HS-27A (cell line): ENCODE data around the gene GPR35.
"Not testable (repeated sequence)": the region's sequence is repeated elsewhere in the genome, so short reads cannot be mapped to it uniquely, and the experiment has no call there.

ENCODE experiments used
- DNase-seq: peaks from one replicate; pipeline ENCODE4 v3.0.0-alpha.2; 2012; ENCODE audit warnings: low read depth, missing footprints

Gene GPR35

DNA sequence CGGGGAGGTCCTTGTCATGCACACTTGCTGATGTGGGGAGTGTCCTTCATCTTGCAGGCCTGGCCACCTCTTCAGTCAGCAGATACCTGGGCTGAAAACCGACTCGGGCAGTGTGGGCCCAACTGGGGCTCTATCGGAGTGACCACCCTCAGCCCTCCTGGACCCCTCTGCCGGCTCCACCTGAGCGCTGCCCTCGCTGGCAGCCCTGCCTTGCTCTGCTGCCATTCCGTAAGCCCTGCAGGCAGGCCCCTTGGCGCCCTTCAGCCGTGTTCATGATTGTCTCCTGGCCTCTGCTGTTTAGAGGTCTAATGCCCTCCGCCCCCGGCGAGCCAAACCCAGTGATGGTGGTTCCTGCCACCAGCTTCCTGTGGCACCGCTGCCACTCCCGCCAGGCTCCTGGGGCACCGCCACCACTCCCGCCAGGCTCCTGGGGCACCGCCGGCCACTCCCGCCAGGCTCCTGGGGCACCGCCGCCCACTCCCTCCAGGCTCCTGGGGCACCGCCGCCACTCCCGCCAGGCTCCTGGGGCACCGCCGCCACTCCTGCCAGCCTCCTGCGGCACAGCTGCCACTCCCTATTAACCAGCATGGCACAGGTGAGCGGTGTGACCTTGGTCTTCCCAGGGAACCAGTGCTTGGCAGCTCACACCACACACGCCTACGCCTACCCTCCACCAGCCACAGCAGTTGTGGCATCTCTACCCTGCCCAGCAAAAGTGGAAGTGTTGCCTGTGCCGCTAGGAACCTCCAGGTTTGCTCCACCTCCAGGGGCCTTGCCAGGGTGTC is 22.8 kb upstream of the GPR35 start:
- no peak for DNase-seq

DNA sequence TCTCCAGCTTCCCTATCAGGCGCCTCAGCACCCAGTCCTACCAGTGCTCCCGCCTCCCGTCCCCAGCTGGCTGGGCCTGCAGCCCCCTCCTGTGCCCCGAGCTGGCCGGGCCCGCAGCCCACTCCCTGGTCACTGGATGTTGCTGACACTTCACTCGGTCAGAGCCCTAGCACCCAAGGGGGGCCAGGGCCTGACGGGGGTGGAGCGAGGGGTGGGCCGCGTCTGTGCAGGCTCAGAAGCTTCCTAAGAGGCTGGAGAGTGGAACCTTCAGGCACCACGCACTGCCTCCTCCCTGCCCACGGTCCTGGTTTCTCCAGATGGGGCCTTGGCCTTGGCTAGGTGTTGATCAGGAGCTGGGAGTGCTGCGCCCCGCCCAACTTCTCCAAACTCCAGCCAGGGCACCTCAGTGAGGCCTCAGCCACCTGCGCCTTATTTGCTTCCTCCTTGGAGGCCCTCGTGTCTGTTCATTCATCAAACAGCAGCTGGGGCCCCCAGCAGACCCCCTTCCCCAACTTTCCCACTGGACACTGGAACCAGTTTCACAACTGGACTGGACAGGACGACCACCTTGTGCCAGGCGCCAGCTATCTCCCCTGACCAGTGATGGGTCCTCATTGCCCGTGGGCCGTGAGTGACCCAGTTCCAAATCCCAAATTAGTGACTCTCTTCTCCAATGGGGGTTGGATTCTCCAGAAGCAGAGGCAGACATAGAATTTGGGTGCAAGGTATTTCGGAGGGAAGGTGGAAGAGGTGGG is 22.0 kb upstream of the GPR35 start:
- no peak for DNase-seq

DNA sequence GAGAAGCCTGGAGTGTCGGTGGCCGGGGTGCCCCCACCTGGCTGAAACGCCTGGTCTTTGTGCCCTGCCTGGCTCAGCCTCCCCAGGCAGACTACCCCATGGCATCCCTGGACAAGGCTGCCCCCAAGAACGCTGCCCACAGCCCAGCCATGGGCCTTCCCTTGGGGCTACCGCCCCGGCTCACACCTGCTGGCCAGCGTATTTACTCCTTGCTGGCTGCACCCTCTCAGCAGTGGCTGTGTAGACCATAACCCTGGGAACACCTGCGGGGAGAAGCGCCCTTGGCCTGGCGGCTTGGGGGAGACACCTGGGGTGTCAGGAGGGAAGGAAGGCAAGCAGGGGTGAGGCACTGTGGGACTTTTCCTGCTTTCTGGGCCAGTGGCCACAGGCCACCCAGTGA is 21.4 kb upstream of the GPR35 start:
- DNase-seq = no peak

DNA sequence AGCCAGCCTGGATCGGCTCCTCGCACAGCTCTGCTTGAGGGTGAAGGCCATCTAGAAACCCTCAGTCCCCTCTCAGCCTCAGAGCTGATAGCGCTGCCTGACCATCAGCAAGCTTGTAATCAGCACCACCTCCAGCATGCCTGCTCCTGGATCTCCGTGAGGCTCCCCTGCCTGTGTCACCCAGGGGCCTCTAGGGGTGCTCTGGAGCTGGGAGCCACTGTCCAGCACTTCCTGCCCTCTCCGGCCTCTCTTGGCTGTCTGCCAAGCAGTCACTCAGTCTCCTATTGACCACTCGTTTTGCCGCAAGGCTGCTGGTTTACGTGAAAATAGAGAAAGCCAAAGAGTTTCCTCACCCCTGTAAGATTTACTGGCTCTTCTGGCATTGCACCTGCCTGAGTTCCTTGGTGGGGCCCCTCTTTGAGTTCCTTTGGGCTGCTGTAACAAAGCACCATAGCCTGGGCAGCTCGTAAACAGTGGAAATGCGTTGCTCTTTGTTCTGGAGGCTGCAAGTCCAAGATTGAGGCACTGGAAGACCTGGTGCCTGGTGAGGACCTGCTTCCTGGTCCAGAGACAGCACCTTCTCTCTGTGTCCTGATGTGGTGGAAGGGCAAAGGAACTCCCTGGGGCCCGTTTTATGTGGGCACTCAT is 20.9 kb upstream of the GPR35 start:
- no peak for DNase-seq

DNA sequence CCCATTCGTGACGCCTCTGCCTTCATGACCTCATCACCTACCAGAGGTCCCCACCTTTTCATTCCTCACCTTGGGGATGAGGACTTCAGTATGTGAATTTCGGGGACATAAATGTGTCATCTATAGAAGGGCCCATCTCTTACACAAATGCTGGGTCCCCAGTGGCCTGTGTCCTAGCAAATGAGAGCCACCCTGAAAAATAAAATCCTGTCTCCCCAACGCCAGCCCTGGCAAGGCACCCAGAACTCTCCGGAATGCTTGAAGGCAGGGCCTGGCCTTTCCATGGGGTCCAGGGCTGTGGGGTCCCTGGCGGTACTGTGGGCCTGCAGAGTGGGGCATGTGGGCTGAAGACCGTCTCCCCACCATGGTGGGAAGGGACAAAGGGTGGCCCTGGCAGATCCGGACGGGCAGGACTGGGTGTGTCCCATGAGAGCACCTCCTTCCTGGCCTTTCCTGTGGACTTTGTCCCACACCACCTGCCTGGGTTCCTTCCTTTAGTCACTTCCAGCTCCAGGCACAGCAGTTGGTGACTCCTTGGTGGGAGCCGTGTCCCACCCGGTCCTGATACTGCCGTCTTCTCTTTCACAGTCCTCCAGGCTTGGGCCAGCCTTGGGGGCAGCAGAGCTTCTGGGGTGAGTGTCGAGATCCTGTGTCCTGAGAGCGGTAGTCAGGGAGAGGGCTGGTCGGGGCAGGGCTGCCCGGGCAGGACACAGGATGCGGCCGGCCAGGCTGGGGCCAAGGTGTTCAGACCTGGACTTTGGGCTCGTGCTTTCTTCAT is 20.2 kb upstream of the GPR35 start:
- no peak for DNase-seq

DNA sequence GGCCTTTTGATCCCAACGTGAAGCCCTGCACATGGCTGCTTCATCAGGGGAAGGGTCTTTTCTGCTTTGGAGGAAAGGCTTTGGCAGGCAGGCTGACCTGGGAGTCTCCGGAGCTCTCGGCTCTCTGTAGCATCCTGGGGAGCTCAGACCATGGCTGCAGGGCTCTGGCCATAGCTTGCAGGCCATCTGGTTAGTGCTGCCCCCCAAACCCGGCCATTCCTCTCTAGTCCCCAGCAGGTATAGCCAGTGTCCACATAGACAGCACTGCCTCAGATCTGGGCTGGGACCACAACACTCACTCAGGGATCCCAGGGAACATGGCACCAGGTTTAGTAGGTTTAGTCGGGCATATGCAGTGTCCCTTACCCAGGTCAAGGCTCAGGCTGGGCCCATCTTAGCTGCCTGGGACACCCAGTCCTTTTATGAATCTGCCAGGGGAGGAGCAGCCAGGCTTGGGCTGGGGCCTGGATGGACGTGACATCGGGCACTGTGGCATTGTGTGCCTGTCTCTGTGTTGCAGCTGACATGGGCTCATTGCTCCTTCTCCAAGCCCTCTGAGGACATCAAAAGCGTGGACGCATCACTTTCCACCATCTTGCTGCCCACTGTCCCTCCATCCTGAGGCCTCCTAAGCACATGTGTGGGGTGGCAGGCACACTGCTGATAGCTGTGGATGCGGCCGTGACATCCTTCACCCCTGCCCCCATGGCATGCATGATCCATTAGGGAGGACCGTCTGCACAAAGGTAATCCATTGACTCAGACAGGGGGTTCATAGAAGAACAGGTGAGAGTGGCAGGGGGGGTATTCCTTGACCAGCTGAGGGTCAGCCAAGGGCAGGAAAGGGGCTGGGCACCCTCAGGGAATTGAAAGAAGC is 19.2 kb upstream of the GPR35 start:
- no peak for DNase-seq

DNA sequence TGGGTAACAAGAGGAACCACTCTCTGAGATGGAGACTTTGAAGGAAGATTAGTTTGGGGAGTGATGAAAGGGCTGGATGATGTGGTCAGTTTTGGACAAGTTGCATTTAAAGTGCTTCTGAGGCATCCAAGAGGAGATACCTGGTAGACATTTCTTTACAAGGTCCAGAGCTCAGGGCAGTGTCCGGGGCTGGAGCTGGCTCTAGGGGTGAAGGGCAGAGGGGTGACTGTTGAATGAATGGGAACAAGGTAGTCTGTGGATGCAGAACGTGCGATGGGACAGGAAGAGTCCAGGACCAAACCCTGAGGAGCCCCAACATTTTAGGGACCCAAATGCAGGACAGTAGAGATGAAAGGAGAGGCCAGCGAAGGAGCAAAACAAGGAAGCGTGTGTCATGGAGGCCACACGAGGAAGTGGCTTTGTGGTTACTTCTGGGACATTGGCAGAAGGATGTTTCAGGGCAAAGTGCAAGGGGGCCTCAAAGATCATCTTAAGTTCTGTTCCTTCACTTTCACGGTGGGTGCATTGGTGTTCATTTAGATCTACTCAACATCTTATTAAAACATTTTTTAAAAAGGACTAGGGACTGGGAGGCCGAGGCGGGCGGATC is 13.6 kb upstream of the GPR35 start:
- DNase-seq = no peak

DNA sequence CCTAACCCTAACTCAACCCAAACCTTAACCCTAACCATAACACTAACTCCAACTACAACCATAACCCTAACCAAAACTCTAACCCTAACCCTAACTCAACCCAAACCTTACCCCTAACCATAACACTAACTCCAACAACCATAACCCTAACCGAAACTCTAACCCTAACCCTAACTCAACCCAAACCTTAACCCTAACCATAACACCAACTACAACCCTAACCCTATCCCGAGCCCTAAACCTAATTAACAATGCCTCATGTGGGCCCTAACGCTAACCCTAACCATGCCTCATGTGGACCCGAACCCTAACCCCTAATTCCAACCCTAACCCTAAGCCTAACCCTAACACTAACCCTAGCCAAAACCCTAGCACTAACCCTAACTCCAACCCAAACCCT is 11.5 kb upstream of the GPR35 start:
- DNase-seq = no peak

DNA sequence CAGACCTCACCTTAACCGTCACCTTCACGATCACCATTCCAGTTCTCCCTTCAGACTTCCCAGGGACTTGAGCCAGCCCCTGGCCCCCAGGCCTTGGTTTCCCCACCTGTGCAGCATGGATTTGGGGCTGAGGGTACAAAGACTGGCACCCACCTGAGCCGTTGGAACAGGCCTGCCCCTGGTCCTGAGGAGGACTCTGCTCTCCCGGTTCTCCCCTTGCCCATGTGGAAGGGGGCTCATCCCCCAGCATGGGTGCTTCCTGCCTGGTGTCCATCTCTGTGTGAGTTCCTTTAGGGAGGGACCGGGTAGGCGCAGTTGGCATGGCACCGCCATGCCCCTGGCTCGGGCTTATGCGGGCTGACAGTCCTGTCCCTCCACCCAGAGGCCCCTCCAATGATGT is 10.9 kb upstream of the GPR35 start:
- no peak for DNase-seq

DNA sequence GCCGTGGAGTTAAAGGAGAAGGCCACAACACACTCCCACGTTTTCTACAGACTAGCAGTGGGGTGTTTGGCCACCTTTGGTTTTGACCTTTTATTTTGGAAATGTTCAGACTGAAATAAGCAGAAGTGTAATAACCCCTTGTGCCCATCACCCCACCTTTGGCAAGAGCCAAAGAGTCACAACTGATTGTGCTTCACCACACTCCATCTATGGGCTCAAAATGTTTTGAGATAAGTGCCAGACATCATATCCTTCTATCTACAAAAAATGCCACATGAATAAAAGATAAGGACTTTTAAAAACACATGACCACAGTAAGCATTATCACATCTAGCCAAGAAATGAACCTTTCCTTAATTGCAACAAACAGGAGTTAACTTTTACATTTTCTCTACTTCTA is 9.9 kb upstream of the GPR35 start:
- DNase-seq = no peak

DNA sequence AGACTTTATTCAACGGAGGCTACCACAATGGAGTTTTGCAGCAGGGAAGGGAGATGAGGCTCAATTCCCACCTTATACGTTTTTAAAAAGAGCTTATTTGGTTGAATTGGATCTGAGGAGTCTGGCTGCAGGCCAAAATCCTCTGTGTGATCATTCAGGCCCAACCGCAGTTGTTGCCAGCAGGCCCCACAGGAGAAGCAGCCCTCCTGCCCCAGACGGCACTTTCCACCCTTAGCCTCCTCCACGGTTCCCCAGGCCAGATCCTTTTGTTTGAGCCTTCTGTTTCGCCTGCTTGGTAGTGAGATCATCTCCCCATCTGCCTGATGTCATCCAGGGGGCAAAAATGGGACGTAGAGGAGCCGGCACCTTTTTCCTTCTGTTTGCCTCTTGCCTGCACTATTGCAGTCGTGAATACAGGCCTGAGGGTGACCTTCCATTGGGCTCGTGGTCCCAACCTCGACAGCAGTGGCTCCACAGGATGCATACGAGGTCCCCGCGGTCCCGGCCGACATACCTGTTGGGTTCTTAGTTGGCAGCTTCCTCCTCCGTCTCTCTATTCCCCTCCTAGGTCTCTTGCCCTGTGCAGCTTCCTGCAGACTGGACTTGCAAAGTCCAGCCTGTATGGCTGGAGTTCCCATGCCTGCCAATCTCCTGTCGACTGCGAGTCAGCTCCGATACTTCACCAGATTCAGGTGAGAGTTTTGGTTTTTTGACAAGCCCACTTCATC is 9.3 kb upstream of the GPR35 start:
- no peak for DNase-seq

DNA sequence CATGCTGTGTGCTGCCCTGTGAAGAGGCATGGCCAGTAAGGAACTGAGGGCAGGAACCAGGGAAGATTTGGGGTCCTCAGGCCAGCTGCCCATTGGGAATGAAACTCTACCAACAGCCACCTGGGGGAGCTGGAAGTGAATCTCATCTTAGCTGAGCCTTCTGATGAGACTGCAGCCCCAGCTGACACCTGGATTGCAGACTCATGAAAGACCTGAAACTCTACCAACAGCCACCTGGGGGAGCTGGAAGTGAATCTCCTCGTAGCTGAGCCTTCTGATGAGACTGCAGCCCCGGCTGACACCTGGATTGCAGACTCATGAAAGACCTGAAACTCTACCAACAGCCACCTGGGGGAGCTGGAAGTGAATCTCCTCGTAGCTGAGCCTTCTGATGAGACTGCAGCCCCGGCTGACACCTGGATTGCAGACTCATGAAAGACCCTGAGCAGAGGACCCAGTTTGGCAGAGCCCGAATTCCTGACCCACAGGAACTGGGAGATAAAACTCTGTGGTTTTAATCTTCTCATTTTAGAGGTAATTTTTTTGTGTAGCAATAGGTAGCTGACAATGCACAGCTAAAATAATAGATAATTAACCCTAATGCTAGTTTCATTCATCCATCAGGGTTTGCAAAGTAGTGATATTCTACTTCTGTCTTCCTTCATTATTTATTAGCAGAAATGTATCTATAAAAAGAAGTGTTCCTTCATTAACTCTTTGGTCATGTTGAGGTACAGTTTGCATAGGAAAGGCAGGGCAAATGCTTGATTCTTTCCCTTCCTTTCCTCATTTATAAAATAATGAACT is 8.2 kb upstream of the GPR35 start:
- DNase-seq = not testable (repeated sequence)

DNA sequence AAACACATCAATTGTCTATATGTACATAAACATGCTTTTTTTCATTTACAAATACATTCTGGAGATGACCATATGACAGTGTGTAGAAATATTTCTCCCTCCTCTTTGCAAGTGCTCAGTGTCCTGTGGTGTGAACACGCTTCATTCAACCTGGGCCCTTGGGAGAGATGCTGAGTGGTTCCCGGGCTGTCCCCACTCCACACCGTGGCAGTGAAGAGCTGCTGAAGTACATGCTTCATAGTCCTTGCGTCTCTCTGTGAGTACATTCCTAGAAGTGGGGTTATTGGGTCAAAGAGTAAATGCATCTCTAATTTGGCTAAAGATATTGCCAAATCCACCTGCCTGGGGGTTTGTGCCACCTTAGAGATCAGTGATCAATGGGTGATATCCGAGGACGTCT is 6.5 kb upstream of the GPR35 start:
- DNase-seq = no peak

DNA sequence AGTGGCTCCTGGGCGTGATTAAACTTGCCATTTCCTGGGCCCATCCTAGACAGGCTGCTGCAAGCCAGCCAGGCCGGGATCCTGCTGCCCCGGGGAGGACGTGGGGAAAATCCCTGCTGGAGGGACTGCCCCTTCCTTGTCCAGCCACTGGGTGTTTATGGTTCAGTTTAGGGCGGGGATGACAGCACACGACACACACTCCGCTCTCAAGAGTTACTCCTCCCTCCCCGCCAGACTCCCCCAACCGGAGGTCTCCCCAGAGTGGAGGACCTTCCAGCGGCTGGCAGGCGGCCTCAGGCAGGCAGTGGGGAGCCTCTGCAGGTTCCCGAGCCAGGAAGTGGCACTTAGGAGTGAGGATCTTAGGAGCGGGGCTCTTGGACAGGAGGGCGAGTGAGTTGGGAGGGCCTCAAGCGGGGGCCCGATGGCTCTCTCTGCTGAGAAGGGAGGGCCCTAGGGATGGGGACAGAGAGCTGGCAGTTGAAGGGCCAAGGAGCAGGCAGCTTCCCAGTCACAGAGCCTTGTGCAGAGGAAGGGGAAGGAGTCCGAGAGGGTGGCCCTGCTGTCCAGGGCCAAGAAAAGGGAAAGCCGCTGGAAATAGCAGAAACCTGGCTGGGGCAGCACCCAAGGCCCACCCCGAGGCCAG is 5.7 kb upstream of the GPR35 start:
- DNase-seq = no peak

DNA sequence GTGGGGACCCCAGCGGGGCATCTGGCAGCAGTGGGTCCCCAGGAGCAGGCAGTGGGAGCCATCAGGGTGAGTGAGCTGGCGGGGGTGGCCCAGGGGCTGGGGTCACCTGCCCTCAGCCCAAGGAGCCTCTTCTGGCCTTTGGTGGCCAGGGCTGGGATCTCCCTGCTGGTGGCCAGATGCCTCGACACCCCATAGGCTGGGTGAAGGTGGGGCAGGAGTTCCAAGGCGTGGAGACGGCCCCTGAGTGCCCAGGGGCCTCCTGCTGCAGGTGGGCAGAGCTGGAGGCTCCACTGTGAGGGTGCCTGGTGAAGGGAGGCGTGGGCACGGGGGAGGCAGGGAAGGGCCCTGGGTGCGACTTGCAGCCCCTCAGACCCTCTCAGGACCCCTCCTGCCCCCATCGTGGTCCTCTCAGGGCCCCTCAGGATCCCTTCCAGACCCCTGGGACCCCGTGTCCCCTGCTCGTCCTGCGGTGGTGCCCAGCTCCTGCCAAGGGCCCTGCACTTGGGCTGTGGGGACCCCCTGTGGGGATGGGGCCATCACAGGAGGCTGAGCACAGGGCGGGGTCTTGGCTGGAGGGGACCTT is 5.0 kb upstream of the GPR35 start:
- DNase-seq = no peak

DNA sequence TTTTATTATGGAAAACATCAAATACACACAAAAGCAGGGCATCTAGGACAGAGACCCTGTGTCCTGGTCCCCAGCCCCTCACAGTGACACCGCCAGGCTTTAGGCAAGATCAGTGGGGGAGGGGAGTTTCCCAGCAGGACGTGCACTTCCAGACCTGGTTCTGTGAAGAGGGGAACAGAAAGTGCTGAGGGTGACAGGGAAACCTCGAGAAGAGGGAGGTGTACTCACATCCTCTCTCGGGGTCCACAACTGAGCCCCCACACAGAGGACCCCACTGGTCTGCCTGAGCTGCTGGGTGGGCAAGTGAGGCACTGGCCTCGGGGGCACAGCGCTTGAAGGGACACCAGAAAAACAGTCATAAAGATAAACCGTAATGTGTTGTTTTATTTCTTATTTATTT is 4.4 kb upstream of the GPR35 start:
- DNase-seq = no peak

DNA sequence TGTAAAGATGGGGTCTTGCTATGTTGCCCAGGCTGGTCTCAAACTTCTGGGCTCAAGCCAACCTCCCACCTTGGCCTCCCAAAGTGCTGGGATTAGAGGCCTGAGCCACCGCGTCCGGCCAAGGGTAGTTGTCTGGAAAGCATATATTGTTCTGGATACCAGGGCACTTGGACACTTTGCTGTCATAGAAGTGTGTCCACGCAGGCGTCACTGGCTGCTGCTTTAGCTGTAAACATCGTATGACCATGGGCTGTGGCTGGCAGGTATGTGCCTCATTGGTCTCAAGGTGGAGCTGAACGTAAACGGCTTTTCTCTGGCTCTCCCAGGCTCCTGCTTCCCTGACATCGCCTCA is 3.2 kb upstream of the GPR35 start:
- no peak for DNase-seq

DNA sequence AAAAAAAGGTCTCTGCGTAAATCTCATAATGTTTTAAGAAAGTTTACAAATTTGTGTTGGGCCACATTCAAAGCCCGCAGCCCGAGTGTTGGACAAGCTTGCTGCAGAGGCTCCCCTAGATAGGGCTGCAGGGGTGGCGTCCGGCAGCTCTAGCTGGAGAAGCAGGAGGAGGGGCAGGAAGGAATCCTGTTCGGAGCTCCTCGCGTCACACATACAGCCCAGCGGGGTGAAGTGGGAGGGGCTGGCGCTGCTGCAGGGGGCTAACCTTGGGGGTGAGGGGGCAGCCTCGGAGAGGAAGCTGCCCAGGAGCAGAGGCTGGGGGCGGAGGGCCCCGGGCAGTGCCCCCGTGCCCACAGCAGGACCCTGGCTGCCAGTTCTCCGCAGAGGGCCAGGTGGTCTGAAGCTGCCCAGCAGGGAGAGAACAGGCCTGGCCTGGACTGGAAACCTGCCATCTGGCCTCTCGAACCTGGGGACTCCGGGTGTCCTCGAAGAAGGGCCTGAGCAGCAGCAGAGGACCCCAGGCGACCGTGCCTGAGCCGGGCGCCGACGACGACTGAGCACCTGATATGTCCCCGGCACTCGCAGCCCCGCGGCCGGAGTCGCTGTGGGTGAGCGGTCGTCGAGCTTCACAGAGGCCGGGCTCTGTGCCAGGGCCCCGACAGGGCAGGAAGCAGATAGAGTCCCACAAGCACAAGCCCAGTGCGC is 2.6 kb upstream of the GPR35 start:
- no peak for DNase-seq
